ENCODE data around the gene CLK1. TPM values are rescaled to one million over a fixed set of nuclear protein-coding genes. Genes with fewer than 3 reads are reported as not detected.

Gene CLK1
- total and polyA plus RNA-seq, 9 of the 15 experiments (the other 6 are each of a cell fraction or from before 2014, with no cell fraction given) = 29.3 to 99.2 (median 47.0) TPM

DNA sequence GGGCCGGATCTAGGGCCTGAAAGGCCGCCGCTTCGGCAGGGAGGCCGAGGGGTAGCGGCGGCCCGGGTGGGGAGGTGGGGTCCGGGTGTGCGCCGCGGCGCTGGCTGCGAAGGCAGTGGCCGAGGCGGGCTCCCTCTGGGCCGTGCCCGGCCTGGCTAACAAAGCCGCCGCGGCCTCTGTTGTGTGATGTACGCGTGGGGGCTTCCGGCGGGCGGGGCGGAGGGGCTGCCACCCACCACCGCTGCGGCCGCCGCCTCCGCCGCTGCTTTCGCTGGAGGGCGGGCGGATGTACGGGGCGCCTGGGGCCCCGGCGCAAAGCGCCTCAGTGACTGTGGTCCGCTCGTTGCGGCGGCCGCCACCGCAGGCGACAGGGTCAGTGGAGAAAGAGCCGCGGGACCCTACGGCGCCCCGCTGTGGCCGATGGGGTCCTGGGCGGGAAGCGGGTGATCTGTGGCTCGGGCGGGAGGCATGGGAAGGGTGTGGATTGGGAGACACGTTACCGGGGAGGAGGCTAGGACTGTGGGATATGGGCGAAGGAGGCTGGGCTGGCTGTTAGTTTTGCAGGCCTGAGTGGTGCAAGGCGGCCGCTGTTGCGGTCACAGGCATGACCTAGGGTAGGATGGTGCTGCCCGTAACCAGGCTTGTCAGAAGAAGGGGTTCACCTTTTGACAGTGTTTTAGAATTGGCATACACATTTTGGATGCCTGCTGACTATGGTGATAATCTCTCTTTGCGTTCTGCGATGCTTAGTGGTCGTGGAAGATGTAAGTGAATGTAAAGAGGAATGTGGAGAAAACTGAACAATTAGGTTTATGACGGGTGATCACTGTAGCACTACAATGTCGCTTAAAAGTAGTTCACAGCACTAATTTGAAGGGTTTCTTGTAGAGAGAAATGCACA is 52.1 kb downstream of the CLK1 start (continued):
- TF ChIP-seq, protein P1, sequence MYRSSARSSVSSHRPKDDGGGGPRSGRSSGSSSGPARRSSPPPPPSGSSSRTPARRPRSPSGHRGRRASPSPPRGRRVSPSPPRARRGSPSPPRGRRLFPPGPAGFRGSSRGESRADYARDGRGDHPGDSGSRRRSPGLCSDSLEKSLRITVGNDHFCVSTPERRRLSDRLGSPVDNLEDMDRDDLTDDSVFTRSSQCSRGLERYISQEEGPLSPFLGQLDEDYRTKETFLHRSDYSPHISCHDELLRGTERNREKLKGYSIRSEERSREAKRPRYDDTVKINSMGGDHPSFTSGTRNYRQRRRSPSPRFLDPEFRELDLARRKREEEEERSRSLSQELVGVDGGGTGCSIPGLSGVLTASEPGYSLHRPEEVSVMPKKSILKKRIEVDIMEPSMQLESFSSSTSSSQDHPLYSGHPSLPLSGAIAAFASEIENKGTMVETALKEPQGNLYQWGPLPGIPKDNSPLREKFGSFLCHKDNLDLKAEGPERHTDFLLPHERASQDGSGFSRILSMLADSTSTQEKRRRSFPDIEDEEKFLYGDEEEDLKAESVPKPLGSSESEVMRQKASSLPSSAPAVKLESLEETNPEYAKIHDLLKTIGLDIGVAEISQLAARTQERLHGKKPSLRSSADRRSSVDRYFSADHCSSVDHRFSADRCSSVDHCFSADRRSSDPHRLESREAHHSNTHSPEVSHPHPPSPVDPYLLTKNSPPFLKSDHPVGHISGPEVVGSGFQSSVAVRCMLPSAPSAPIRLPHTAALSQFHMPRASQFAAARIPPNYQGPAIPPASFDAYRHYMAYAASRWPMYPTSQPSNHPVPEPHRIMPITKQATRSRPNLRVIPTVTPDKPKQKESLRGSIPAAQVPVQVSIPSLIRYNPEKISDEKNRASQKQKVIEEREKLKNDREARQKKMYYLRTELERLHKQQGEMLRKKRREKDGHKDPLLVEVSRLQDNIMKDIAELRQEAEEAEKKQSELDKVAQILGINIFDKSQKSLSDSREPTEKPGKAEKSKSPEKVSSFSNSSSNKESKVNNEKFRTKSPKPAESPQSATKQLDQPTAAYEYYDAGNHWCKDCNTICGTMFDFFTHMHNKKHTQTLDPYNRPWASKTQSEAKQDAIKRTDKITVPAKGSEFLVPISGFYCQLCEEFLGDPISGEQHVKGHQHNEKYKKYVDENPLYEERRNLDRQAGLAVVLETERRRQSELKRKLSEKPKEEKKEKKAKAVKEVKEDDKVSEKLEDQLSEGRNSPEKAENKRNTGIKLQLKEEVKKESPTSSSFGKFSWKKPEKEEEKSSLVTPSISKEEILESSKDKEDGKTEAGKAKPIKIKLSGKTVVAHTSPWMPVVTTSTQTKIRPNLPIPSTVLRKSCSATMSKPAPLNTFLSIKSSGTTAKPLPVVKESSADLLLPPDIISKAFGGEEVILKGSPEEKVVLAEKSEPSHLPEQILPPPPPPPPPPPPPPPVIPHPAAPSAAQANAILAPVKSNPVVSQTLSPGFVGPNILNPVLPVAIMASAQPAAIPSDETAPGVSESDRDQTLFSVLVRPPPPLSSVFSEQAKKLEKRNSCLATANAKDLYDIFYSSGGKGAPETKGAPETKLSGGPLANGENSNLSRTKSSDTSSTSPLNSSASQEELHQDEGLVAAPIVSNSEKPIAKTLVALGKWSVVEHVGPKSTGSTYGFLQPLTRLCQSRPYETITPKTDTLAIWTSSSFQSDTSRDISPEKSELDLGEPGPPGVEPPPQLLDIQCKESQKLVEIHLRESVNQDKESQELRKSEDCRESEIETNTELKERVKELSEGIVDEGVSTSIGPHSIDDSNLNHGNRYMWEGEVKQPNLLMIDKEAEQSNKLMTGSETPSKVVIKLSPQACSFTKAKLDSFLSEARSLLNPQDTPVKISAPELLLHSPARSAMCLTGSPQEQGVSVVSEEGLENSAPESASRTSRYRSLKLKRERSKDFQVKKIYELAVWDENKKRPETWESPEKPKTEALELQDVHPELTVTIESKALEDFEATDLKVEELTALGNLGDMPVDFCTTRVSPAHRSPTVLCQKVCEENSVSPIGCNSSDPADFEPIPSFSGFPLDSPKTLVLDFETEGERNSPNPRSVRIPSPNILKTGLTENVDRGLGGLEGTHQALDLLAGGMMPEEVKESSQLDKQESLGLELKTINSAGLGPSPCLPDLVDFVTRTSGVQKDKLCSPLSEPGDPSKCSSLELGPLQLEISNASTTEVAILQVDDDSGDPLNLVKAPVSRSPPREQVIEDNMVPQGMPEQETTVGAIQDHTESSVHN (IDR thresholded peaks at IDR 0.05; ENCODE audit: borderline replicate concordance in 1 of 2, low read depth in 1 of 2) = no peak
- no peak for TF ChIP-seq ZNF57 (CRISPR knock-in tag; IDR thresholded peaks at IDR 0.05)
- TF ChIP-seq XRCC5 (IDR thresholded peaks at IDR 0.05; ENCODE audit: low read depth, low read length) = peak; percentile 24; the same call in 1 of the 2 replicates
- no peak for TF ChIP-seq POLR2AphosphoS2 (IDR thresholded peaks at IDR 0.05; ENCODE audit: low read length)
- TF ChIP-seq HDAC1 (IDR thresholded peaks at IDR 0.05) = peak in 1 of 2 experiments; percentile 81; a peak in 2 of 4 replicates
- TF ChIP-seq, protein P2, sequence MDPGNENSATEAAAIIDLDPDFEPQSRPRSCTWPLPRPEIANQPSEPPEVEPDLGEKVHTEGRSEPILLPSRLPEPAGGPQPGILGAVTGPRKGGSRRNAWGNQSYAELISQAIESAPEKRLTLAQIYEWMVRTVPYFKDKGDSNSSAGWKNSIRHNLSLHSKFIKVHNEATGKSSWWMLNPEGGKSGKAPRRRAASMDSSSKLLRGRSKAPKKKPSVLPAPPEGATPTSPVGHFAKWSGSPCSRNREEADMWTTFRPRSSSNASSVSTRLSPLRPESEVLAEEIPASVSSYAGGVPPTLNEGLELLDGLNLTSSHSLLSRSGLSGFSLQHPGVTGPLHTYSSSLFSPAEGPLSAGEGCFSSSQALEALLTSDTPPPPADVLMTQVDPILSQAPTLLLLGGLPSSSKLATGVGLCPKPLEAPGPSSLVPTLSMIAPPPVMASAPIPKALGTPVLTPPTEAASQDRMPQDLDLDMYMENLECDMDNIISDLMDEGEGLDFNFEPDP (CRISPR knock-in tag; IDR thresholded peaks at IDR 0.05) = no peak
- TF ChIP-seq, protein P3, sequence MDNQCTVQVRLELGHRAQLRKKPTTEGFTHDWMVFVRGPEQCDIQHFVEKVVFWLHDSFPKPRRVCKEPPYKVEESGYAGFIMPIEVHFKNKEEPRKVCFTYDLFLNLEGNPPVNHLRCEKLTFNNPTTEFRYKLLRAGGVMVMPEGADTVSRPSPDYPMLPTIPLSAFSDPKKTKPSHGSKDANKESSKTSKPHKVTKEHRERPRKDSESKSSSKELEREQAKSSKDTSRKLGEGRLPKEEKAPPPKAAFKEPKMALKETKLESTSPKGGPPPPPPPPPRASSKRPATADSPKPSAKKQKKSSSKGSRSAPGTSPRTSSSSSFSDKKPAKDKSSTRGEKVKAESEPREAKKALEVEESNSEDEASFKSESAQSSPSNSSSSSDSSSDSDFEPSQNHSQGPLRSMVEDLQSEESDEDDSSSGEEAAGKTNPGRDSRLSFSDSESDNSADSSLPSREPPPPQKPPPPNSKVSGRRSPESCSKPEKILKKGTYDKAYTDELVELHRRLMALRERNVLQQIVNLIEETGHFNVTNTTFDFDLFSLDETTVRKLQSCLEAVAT (IDR thresholded peaks at IDR 0.05) = peak; percentile 30 to 53; a peak in 1 of 4 replicates
- TF ChIP-seq, protein P4, sequence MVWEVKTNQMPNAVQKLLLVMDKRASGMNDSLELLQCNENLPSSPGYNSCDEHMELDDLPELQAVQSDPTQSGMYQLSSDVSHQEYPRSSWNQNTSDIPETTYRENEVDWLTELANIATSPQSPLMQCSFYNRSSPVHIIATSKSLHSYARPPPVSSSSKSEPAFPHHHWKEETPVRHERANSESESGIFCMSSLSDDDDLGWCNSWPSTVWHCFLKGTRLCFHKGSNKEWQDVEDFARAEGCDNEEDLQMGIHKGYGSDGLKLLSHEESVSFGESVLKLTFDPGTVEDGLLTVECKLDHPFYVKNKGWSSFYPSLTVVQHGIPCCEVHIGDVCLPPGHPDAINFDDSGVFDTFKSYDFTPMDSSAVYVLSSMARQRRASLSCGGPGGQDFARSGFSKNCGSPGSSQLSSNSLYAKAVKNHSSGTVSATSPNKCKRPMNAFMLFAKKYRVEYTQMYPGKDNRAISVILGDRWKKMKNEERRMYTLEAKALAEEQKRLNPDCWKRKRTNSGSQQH (CRISPR knock-in tag; IDR thresholded peaks at IDR 0.05) = peak; percentile 18; the same call in 1 of the 2 replicates
- TF ChIP-seq BRCA1 (IDR thresholded peaks at IDR 0.05) = no peak
- TF ChIP-seq BRCA1 (CRISPR knock-in tag; IDR thresholded peaks at IDR 0.05) = peak; percentile 79; the same call in 1 of the 2 replicates

All from K562 (cell line).